Measurements from ENCODE around the gene HMMR. TPM values are rescaled to one million over a fixed set of nuclear protein-coding genes. Genes with fewer than 3 reads are reported as not detected.

Gene HMMR
- total RNA-seq, 1 experiment from 2014 or later = 54.9 TPM

DNA sequence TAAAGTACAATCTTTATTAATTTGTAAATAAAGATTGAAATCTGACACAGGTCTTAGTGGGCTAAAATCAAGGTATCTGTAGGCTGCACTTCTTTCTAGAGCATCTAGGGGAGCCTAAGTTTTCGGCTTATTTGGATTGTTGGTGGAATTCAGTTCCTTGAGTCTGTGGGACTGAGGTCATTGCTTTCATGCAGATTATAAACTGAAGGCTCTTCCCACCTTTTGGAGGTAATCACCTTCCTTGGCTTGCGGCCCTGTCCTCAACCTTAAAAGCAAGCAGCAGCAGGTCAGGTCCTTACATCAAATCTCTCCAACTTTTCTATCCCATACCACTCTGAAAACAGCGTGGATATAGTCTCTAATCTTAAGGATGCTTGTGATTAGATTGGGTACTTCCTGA is 70.8 kb downstream of the HMMR start:
- H3K4me2 ChIP-seq (ENCODE audit: low read length) = no peak overlapping the region
- H3K27me3 ChIP-seq (ENCODE audit: insufficient read depth, low read length) = no peaks in the 10 kb centered on the region
- H3K4me3 ChIP-seq (replicated peaks in 1 of 2; ENCODE audit: low read depth in 1 of 2, low read length in 2 of 2) = no peak overlapping the region
- H2AFZ ChIP-seq (ENCODE audit: low read depth, low read length, poor library complexity, severe bottlenecking) = no peak overlapping the region
- no peaks in the 10 kb centered on the region; the same call in 1 of the 2 replicates for H3K9me2 ChIP-seq (ENCODE audit: insufficient read depth)
- TF ChIP-seq POLR2A (IDR thresholded peaks at IDR 0.05; ENCODE audit: borderline replicate concordance, extremely low read depth, insufficient read depth, insufficient read length) = no peak
- no peak for TF ChIP-seq JUND (IDR thresholded peaks at IDR 0.05)
- no peak for TF ChIP-seq CEBPB (IDR thresholded peaks at IDR 0.05; ENCODE audit: low read depth)
- TF ChIP-seq ZNF274 (IDR thresholded peaks at IDR 0.05; ENCODE audit: low read depth, low read length) = no peak
- TF ChIP-seq POLR2AphosphoS5 (IDR thresholded peaks at IDR 0.05; ENCODE audit: low read depth, low read length) = no peak
- TF ChIP-seq EGR1 (IDR thresholded peaks at IDR 0.05; ENCODE audit: low read depth) = no peak
- TF ChIP-seq CBX3 (IDR thresholded peaks at IDR 0.05; ENCODE audit: low read depth) = no peak
- no peak for TF ChIP-seq SIN3A (IDR thresholded peaks at IDR 0.05; ENCODE audit: low read depth)
- no peak for TF ChIP-seq EZH2 (IDR thresholded peaks at IDR 0.05)
- TF ChIP-seq ZBTB33 (IDR thresholded peaks at IDR 0.05; ENCODE audit: extremely low read depth, insufficient replicate concordance, low read length) = no peak
- ATAC-seq = no peak
- no peak overlapping the region for H3K27ac ChIP-seq (ENCODE audit: low read depth, low read length)
- intact Hi-C loops (cut with micrococcal nuclease) = no loop called here
- no peaks in the 10 kb centered on the region for H4K20me1 ChIP-seq (ENCODE audit: insufficient read depth)
- CTCF ChIA-PET = no interaction called here
- no TSS peak for BruUV-seq (replicated peaks)
- H3K9ac ChIP-seq (ENCODE audit: low read length) = no peak overlapping the region
- no peak for DNase-seq (ENCODE audit: low read depth, low spot score)
- no peaks in the 10 kb centered on the region for H3K79me2 ChIP-seq (ENCODE audit: insufficient read depth, low read length)
- RAD21 ChIA-PET (ENCODE audit: low non-redundant PET in 1 of 2, low total read pairs in 2 of 2, uncharacterized antibody in 2 of 2, unreplicated experiment in 2 of 2) = no interaction called here
- no peaks in the 10 kb centered on the region for H3K36me3 ChIP-seq (ENCODE audit: control insufficient read depth in 1 of 2, insufficient read depth in 2 of 2, low read length in 2 of 2)
- POLR2A ChIA-PET = no interaction called here
- H3K9me3 ChIP-seq (ENCODE audit: control insufficient read depth in 1 of 2, insufficient read depth in 1 of 2, low read depth in 1 of 2, low read length in 2 of 2) = no peaks in the 10 kb centered on the region
- H3K4me1 ChIP-seq (ENCODE audit: control insufficient read depth in 1 of 2, insufficient read depth in 2 of 2, low read length in 2 of 2) = no peaks in the 10 kb centered on the region
